NCI-H1092 treated with DMSO at 0.1 percent for 48 hours (cell line): ENCODE data around the gene PHAF1.
A peak's percentile ranks its signal among the peaks of the same experiment; 100 is the strongest.

Experiments used
- DNase-seq: peaks from one replicate; lab custom pipeline; 2025; lab: John Stamatoyannopoulos, UW

Gene PHAF1

GRCh38 chr16:67109407-67110135 is at the start of gene PHAF1:
TSS of gene PHAF1 (plus strand) at chr16:67109941. CDS start at chr16:67110176, 235 bp downstream.
- peak; percentile 89 for DNase-seq

DNA sequence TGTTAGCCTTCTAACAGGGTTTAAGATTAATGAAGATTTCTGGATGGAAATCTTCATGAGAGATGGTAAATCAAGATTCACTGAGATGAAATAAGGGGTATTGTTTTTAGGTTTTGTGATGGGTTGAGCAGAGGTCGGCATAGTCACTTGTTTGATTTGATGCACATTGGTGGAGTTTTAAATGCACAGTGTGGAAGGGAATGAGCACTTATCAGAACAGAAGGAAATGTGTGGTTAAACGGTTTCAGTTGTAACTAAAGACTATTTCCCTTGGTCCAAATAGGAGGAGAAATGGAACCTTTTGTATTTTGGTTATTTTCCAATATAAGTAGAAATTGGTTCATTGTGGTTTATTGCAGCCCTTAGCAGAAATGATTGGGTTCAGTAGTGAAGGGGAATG is 46.7 kb upstream of the PHAF1 start:
- no peak for DNase-seq

GRCh38 chr16:67068212-67068753 is 41.5 kb upstream of the PHAF1 start:
- no peak for DNase-seq

- no peak for DNase-seq
Measured at GRCh38 chr16:67071476-67072048, 38.2 kb upstream of the PHAF1 start.

- DNase-seq: no peak
Measured at GRCh38 chr16:67075331-67075730, 34.4 kb upstream of the PHAF1 start.

DNA sequence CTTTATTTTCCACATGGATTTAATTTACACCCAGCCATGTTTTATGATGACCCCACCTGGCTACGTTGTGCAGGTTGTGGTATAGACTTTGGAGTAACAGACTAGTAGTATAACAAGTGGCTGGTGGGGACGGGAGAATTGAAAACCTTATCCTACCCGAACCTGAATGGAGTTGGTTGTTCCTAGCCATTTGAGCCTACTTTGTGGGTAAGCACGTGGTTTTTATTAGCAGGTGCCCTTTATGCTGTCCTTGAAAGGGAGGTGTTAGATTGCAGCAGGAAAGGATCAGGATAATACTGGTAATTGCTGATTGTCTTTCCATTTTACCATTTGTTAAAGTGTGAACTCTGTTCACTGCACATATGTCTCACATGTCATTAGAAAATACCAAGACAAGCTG is 31.9 kb upstream of the PHAF1 start:
- no peak for DNase-seq

GRCh38 chr16:67082100-67082499 is 27.6 kb upstream of the PHAF1 start:
- DNase-seq: no peak

- no peak for DNase-seq
Measured at GRCh38 chr16:67082891-67083290, 26.9 kb upstream of the PHAF1 start.

DNA sequence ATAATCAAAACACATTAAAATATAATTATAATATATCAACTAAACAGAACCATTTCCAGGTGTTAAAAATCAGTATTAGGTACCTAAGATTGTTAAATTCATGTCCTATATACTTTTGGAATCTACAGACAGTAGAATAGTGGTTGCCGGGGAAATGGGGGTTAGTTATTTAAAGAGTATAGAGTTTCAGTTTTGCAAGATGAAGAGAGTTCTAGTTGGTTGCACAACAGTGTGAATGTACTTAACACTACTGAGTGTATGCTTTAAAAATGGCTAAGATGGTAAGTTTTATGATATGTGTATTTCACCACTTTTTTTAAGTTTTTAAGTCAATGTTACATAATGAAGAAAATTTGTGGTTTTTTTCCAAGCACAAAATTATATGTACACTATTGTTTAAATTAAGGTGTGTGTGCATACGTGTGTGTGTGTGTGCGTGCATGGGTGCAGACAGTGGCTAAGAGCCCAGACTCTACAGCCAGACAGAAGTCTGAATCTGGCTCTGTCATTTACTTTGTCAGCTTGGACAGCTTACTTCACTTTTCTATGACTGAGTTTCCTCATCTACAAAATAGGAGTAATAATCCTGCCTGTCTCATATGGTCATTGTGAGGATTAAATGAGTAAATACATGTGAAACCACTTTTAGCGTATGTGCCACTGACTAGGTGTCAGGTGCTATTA is 25.3 kb upstream of the PHAF1 start:
- DNase-seq: peak; percentile 20

DNA sequence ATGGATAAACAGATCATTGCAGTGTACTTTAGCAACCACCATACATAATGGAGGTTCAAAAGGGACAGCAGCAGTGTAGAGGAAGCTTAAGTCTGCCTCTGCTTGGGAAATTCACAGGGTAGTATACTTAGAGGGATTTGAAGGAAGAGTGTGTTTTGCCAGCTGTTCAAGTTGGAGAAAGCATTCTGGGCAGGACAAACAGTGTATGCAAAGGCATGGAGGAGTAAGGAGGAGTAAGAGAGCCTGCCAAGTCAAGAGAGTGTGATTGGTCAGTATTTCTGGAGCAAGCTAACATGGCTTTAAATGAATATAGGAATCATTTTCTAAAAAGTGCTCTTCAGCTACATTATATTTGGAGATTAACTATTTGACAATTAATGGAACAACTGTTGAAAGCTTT is 22.9 kb upstream of the PHAF1 start:
- DNase-seq: no peak

DNA sequence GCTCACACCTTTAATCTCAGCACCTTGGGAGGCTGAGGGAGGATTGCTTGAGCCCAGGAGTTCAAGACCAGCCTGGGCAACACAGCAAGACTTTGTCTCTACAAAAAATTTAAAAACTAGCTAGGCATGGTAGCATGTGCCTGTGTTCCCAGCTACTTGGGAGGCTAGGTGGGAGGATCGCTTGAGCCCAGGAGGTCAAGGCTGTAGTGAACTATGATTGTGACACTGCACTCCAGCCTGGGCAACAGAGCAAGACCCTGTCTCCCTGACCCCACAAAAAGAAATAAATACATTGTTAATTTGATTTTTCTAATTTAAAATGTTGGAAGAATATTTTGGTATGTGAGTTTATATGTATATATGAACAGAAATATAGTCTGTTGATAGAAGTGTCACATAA is 22.4 kb upstream of the PHAF1 start:
- no peak for DNase-seq

DNA sequence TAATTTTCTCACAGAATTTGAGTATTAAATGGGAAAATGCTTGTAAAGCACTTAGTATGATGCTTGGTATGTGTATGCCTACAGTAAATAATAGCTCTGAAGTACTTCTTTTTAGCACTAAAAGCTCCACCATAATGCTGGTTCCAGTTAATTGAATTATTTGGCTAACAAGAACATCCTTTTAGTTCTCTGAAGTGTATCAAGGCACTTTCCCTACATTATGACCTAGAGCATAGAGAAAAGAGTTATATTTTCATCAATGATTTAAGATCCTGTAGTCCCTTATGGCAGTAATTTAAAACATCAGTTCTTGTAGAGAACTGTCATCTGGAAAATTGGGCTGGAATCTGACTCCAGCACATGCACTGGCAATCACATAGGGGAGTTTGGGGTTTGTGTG is 21.9 kb upstream of the PHAF1 start:
- no peak for DNase-seq

DNA sequence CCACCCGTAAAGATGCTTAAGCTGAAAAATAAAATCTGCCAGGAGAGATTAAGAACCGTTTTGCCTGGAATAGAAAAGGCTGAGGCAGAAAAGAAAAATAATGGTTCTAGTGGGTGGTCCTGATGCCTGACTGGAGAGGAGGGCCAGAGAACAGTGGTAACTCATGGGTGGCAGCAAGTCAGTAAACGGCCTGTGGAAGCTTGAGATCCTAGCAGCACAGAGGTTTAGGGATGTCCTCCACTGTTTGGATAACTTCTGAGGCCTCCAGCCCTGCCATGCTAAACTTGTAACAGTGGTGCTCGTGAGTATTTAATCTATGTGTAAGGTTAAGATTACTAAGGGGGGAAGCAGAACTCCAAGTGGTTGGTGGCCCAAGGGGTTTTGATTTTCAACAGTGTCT is 21.2 kb upstream of the PHAF1 start:
- no peak for DNase-seq

- DNase-seq: no peak
Measured at GRCh38 chr16:67089101-67089500, 20.6 kb upstream of the PHAF1 start.

- no peak for DNase-seq
Measured at GRCh38 chr16:67091906-67092566, 17.7 kb upstream of the PHAF1 start.

DNA sequence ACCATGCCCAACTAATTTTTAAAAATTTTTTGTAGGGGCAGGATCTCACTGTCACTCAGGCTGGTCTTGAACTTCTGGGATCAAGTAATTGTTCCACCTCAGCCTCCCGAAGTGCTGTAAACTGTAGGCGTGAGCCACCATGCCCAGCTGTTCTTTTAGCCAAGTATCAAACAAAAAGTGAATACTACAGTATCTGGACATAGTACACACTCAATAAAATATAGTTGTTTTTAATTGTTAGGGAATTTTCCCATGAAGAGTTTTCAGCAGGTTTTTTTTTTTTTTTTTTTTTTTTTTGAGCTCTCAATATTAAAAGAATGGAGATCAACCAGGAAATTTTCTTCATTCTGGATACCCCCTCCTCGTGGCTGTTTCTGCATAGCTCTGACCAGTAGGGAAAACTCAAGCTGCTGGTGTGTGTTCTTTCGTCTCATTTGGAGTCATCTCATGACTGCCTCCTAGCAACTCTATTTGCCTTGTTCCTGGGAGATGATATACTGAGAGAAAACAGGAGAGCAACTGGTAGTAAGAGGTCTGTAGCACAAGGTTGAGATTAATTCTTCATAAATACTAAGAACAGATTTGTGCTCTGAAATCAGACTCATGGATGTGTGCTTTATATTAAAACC is 16.5 kb upstream of the PHAF1 start:
- DNase-seq: no peak

- DNase-seq: no peak
Measured at GRCh38 chr16:67098599-67098998, 11.1 kb upstream of the PHAF1 start.

- DNase-seq: peak; percentile 21
Measured at GRCh38 chr16:67100569-67101310, 9.0 kb upstream of the PHAF1 start.

DNA sequence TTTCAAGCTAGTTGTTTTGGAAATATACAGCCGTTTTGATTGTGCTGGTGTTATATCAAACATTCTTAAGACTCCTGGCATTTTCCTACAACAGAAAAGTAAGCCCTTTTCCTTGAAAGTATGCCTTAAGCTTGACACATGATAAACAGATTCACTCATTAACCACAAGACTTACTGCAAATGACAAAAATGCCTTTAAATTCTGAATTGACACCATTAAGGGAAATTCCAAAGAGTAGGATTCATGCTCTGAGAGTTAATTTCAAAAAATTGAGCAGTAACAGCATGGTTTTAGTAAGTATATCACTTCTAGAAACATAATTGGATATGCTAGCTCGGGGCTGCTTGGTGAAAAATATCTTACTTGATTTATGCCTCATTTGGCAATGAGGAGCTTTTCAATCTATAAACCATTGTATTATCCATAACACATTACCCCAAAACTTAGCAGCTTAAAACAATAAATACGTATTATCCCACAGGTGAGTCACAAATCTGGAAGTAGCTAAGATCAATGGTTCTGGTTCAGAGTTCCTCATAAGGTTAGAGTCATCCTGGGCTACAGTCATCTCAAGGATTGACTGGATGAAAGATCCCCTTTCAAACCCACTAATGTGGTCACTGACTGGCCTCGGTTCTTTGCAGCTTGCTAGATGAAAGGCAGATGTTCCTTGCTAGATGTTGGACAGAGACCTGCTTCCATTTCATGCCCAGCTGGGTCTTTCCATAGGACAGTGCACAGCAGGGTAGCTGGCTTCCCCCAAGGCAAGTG is 8.2 kb upstream of the PHAF1 start:
- DNase-seq: no peak

DNA sequence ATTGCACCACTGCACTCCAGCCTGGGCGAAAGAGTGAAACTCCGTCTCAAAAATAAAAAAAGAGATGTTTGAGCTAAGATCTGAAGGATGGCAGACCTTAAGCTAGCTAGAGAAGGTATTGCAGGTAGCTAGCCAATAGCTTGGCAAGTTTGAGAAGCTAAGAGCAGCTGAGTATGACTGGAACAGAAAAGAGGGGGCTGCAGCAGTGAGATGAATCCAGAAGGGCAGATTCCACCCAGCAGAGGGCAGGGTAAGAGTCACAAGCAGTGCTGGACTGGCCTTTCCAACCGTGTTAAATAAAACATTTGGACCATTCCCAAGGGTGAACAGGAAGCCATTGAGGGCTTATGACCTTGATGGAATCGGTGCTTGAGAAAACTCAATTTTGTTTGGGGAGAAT is 5.7 kb upstream of the PHAF1 start:
- DNase-seq: peak; percentile 4

DNA sequence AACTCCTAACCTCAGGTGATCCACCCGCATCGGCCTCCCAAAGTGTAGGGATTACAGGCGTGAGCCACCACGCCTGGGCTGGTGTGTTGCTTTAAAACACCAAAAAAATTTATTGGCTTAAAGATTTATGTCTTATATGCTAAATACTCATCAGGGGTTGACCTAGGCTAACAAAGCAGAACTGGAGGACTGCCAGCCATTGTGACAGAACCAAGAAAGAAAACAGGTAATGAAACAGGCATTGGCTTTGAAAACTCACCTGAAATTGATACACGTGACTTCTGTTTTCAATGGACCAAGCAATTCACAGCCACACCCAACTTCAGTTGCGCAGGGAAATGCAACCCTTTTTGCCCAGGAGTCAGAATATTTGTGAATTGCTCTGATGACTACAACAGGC is 4.9 kb upstream of the PHAF1 start:
- DNase-seq: no peak
